Stimulated activated CD4-positive, alpha-beta T cell treated with anti-CD3 and anti-CD28 coated beads, Interleukin-4, amount 100 ng/mL, for 48 hours (primary cell): Measurements from ENCODE around the gene VWCE.
"Not testable (repeated sequence)": the region's sequence is repeated elsewhere in the genome, so short reads cannot be mapped to it uniquely, and the experiment has no call there.

Source experiments
- DNase-seq, 2 donors: peaks; one replicate each; pipeline ENCODE4 v3.0.0-alpha.2; 2020; ENCODE audit warnings: low read depth in 2 of 2

Gene VWCE

GRCh38 chr11:61254403-61255025 lies 40.6 kb downstream of the VWCE start:
- DNase-seq: peak; percentile 47 to 59

- DNase-seq: not testable (repeated sequence)
Observed at GRCh38 chr11:61252332-61252731, 42.8 kb downstream of the VWCE start.

DNA sequence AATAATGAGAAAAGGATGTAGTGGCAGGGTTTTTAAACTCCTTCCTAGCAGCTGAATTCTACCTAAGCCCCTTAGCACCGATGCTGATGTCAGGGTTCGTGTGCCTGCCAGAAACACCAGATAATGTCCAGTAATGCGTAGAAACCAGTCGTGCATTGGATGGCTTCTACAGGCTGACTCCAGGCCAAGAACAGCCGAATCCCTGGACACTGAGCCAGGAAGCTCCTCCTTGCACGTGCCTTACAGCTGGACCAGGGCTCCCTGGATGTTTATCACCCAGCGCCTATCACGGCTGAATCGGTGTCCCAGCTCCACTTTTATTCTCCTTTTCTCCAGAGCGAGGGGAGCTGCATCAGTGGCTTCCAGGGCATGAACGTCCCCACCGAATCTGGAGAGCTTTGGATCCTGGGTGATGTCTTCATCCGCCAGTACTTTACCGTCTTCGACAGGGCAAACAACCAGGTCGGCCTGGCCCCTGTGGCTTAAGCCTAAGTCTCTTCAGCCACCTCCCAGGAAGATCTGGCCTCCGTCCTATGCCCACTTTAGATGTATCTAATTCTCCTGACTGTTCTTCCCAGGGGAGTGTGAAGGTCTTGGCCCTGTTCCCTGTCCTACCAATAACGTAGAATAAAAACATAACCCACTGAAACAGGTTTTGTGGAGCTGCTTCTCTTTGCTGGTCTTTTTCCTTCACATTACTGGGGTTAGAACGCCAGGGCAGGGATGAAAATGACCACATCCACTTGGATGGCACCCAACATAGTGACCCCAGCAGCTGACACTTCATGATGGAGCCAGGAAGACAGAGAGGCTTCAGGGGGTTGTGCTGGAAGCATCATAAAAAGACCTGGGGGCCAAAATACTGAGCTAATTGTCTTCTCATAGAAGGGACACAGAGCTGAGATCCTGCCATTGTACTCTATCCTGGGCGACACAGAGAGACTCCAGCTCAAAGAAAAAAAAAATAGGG lies 44.0 kb downstream of the VWCE start:
- DNase-seq: not testable (repeated sequence)

DNA sequence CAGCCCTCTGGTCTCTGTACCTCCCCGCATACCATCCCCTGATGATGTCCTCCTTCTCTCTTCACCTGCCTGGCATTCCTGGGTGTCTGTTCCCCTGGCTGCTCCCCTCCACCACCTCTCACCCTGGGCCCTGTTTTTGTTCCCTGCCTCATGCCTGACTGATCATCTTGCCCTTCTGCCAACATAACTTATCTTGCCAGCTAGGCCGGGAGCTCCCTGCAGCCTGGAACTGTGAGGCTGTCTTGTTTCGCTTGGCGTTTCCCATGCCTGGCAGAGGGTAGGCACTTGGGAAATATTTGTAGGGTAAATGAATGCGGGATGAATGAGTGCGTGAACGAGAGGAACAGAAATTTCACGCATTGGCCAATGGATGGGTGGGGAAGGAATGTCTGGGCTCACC lies 45.9 kb downstream of the VWCE start:
- DNase-seq: not testable (repeated sequence)

GRCh38 chr11:61248071-61248470 lies 47.0 kb downstream of the VWCE start:
- DNase-seq: not testable (repeated sequence)

- not testable (repeated sequence) for DNase-seq
Observed at GRCh38 chr11:61245284-61245964, 49.7 kb downstream of the VWCE start.

- DNase-seq: not testable (repeated sequence)
Observed at GRCh38 chr11:61241526-61241925, 53.6 kb downstream of the VWCE start.

- DNase-seq: not testable (repeated sequence)
Observed at GRCh38 chr11:61240875-61241274, 54.2 kb downstream of the VWCE start, which contains the start of gene PGA5. TSS of gene PGA5 (plus strand) at chr11:61241175. CDS start at chr11:61241227, 52 bp downstream.

GRCh38 chr11:61240288-61240687 lies 54.8 kb downstream of the VWCE start:
- DNase-seq: not testable (repeated sequence)

DNA sequence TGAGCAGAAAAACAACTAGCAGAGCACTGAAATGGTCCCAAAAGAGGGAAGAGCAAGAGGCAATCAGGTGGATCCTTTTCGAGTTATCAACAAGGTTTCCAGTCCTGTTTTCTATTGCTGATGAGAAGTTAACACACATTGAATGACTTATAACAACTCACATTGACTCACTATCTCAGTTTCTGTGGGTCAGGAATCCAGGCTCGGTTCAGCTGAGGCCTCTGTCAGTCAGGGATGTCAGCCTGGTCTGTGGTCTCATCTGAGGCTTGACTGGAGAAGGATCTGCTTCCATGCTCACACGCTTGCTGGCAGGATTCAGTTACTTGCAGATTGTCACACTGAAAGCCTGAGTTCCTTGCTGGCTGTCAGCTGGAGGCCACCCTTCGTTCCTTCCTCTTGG lies 58.0 kb downstream of the VWCE start:
- not testable (repeated sequence) for DNase-seq

DNA sequence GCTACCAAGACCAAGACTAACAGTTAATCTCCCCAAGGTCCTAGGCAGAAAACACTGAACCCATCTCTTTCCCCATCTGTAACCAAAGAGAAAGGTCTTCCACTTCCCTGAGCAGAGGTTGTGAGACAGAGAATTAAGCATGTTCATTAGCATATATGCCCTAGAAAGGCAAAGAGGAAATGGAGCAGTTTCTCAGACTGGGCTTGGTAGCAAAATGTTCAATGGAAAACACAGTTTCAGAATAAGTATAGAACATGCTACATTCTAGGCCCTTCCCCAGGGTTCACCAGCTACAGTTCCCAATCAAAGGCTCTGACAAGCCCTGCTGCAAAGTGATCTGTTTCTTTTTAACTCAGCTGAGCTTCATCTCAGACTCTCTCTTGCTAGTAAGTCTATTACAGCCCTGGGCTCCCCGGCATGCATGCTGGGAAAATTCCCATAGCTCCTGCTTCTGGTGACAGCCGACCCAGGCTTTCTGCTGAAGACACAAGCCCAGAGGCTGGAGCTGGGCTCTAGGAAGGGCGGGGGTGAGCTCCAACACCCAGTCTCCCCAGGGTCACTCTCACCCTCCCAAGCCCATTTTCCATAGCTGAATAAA lies 62.5 kb downstream of the VWCE start:
- not testable (repeated sequence) for DNase-seq

GRCh38 chr11:61231585-61231984 lies 63.5 kb downstream of the VWCE start:
- not testable (repeated sequence) for DNase-seq

DNA sequence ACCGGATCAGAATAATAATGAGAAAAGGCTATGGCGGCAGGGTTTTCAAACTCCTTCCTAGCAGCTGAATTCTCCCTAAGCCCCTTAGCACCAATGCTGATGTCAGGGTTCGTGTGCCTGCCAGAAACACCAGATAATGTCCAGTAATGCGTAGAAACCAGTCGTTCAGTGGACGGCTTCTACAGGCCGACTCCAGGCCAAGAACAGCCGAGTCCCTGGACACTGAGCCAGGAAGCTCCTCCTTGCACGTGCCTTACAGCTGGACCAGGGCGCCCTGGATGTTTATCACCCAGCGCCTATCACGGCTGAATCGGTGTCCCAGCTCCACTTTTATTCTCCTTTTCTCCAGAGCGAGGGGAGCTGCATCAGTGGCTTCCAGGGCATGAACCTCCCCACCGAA lies 64.1 kb downstream of the VWCE start:
- DNase-seq: not testable (repeated sequence)

- not testable (repeated sequence) for DNase-seq
Observed at GRCh38 chr11:61229458-61229857, 65.7 kb downstream of the VWCE start.

- not testable (repeated sequence) for DNase-seq
Observed at GRCh38 chr11:61226457-61227137, 68.5 kb downstream of the VWCE start.

GRCh38 chr11:61222692-61223091 lies 72.4 kb downstream of the VWCE start:
- DNase-seq: not testable (repeated sequence)

DNA sequence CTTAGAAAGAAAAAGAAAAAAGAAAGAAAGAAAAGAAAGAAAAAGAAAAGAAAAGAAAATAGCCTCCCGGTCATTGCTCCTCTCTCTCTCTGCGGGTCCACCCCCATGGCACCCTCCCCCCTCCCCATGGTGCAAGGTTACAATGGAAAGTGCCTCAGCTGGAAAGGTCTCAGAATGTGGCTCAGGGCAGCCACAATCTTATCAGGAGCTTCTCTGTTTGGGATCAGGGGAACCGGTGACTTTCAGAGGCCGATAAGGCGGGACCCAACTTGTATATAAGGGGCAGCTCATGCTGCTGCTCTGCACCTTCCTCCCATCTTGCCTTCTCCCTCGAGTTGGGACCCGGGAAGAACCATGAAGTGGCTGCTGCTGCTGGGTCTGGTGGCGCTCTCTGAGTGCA lies 73.1 kb downstream of the VWCE start, which contains the start of gene PGA4:
PGA4 (plus strand) TSS at position 301 of the 400 bp plus-strand sequence; CDS start at position 355, 54 bp downstream.
- DNase-seq: not testable (repeated sequence)

- not testable (repeated sequence) for DNase-seq
Observed at GRCh38 chr11:61219016-61219415, 76.1 kb downstream of the VWCE start.

DNA sequence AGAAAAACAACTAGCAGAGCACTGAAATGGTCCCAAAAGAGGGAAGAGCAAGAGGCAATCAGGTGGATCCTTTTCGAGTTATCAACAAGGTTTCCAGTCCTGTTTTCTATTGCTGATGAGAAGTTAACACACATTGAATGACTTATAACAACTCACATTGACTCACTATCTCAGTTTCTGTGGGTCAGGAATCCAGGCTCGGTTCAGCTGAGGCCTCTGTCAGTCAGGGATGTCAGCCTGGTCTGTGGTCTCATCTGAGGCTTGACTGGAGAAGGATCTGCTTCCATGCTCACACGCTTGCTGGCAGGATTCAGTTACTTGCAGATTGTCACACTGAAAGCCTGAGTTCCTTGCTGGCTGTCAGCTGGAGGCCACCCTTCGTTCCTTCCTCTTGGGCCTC lies 76.8 kb downstream of the VWCE start:
- DNase-seq: not testable (repeated sequence)

DNA sequence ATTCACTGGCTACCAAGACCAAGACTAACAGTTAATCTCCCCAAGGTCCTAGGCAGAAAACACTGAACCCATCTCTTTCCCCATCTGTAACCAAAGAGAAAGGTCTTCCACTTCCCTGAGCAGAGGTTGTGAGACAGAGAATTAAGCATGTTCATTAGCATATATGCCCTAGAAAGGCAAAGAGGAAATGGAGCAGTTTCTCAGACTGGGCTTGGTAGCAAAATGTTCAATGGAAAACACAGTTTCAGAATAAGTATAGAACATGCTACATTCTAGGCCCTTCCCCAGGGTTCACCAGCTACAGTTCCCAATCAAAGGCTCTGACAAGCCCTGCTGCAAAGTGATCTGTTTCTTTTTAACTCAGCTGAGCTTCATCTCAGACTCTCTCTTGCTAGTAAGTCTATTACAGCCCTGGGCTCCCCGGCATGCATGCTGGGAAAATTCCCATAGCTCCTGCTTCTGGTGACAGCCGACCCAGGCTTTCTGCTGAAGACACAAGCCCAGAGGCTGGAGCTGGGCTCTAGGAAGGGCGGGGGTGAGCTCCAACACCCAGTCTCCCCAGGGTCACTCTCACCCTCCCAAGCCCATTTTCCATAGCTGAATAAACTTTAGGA lies 81.3 kb downstream of the VWCE start:
- DNase-seq: not testable (repeated sequence)
